ENCODE data around the gene TRDN.

Gene TRDN

DNA sequence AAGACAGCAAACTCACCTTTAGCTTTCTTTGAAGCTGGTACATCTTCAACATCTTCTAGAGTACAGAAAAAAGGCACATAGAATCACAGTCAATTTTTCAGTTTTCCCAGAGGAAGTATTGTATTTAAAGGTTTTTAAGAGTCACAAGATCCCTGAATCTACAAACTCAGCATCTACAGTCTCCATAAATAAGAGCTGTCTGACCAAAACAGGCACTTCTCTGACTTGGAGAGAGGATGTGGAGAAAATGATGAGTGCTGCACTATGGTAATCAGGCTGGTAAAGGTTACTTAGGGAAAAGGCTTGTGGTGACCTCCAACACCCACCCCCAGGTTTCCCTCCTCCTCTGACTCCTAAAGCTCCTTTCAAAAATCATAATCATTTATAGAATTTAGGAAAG is 412.7 kb downstream of the TRDN start:
- TF ChIP-seq, protein P1, sequence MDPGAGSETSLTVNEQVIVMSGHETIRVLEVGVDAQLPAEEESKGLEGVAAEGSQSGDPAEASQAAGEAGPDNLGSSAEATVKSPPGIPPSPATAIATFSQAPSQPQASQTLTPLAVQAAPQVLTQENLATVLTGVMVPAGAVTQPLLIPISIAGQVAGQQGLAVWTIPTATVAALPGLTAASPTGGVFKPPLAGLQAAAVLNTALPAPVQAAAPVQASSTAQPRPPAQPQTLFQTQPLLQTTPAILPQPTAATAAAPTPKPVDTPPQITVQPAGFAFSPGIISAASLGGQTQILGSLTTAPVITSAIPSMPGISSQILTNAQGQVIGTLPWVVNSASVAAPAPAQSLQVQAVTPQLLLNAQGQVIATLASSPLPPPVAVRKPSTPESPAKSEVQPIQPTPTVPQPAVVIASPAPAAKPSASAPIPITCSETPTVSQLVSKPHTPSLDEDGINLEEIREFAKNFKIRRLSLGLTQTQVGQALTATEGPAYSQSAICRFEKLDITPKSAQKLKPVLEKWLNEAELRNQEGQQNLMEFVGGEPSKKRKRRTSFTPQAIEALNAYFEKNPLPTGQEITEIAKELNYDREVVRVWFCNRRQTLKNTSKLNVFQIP (CRISPR knock-in tag; IDR thresholded peaks at IDR 0.05; ENCODE audit: borderline replicate concordance, low read depth) = no peak
- TF ChIP-seq ARNTL (CRISPR knock-in tag; IDR thresholded peaks at IDR 0.05; ENCODE audit: borderline replicate concordance, low read depth) (no peak), ZNF8 (CRISPR knock-in tag; IDR thresholded peaks at IDR 0.05) (no peak), TOX (CRISPR knock-in tag; IDR thresholded peaks at IDR 0.05; ENCODE audit: borderline replicate concordance) (no peak), GLIS3 (CRISPR knock-in tag; IDR thresholded peaks at IDR 0.05) (no peak), ZC3H10 (CRISPR knock-in tag; IDR thresholded peaks at IDR 0.05) (no peak), ISL1 (CRISPR knock-in tag; IDR thresholded peaks at IDR 0.05) (no peak), ZNF565 (CRISPR knock-in tag; conservative IDR thresholded peaks at IDR 0.05; ENCODE audit: low read depth) (no peak), ZFP3 (CRISPR knock-in tag; IDR thresholded peaks at IDR 0.05) (no peak)
- TF ChIP-seq, protein P2, sequence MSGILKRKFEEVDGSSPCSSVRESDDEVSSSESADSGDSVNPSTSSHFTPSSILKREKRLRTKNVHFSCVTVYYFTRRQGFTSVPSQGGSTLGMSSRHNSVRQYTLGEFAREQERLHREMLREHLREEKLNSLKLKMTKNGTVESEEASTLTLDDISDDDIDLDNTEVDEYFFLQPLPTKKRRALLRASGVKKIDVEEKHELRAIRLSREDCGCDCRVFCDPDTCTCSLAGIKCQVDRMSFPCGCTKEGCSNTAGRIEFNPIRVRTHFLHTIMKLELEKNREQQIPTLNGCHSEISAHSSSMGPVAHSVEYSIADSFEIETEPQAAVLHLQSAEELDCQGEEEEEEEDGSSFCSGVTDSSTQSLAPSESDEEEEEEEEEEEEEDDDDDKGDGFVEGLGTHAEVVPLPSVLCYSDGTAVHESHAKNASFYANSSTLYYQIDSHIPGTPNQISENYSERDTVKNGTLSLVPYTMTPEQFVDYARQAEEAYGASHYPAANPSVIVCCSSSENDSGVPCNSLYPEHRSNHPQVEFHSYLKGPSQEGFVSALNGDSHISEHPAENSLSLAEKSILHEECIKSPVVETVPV (CRISPR knock-in tag; IDR thresholded peaks at IDR 0.05) = no peak
- TF ChIP-seq, protein P3, sequence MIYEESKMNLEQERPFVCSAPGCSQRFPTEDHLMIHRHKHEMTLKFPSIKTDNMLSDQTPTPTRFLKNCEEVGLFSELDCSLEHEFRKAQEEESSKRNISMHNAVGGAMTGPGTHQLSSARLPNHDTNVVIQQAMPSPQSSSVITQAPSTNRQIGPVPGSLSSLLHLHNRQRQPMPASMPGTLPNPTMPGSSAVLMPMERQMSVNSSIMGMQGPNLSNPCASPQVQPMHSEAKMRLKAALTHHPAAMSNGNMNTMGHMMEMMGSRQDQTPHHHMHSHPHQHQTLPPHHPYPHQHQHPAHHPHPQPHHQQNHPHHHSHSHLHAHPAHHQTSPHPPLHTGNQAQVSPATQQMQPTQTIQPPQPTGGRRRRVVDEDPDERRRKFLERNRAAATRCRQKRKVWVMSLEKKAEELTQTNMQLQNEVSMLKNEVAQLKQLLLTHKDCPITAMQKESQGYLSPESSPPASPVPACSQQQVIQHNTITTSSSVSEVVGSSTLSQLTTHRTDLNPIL (CRISPR knock-in tag; IDR thresholded peaks at IDR 0.05; ENCODE audit: low read depth) = no peak

DNA sequence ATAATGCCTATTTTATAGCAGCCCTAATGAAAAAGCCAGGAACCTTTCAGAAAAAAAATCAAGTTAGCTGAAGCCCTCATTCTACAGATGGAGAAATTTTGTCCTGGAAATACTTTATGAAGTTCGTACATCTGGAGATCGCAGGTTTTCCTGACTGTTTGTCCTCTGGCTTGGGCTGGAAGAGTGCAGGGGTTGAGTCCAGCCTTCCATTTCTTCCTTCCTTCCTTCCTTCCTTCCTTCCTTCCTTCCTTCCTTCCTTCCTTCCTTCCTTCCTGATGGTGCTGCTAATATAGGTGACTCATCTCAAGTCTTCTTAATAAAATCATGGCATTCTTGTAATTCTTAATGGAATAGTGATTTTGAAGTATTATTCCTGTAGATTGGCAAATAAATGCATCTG is 413.3 kb downstream of the TRDN start:
- ATAC-seq = no peak
- TF ChIP-seq, protein P1 (CRISPR knock-in tag; IDR thresholded peaks at IDR 0.05; ENCODE audit: borderline replicate concordance, low read depth) = no peak
- no peak for TF ChIP-seq PPARA (CRISPR knock-in tag; IDR thresholded peaks at IDR 0.05; ENCODE audit: borderline replicate concordance)
- TF ChIP-seq TOX (CRISPR knock-in tag; IDR thresholded peaks at IDR 0.05; ENCODE audit: borderline replicate concordance) = no peak
- TF ChIP-seq ZNF70 (CRISPR knock-in tag; IDR thresholded peaks at IDR 0.05) = no peak
- TF ChIP-seq CSDC2 (CRISPR knock-in tag; IDR thresholded peaks at IDR 0.05) = no peak
- TF ChIP-seq ZFP3 (CRISPR knock-in tag; IDR thresholded peaks at IDR 0.05) = no peak
- TF ChIP-seq, protein P4, sequence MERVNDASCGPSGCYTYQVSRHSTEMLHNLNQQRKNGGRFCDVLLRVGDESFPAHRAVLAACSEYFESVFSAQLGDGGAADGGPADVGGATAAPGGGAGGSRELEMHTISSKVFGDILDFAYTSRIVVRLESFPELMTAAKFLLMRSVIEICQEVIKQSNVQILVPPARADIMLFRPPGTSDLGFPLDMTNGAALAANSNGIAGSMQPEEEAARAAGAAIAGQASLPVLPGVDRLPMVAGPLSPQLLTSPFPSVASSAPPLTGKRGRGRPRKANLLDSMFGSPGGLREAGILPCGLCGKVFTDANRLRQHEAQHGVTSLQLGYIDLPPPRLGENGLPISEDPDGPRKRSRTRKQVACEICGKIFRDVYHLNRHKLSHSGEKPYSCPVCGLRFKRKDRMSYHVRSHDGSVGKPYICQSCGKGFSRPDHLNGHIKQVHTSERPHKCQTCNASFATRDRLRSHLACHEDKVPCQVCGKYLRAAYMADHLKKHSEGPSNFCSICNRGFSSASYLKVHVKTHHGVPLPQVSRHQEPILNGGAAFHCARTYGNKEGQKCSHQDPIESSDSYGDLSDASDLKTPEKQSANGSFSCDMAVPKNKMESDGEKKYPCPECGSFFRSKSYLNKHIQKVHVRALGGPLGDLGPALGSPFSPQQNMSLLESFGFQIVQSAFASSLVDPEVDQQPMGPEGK (CRISPR knock-in tag; IDR thresholded peaks at IDR 0.05; ENCODE audit: borderline replicate concordance) = no peak
- TF ChIP-seq ISL1 (CRISPR knock-in tag; IDR thresholded peaks at IDR 0.05) = no peak
- no peak for TF ChIP-seq RARB (CRISPR knock-in tag; IDR thresholded peaks at IDR 0.05)
- TF ChIP-seq ZNF565 (CRISPR knock-in tag; conservative IDR thresholded peaks at IDR 0.05; ENCODE audit: low read depth) = no peak
- TF ChIP-seq BACH2 (CRISPR knock-in tag; IDR thresholded peaks at IDR 0.05; ENCODE audit: borderline replicate concordance) = no peak
- TF ChIP-seq, protein P5, sequence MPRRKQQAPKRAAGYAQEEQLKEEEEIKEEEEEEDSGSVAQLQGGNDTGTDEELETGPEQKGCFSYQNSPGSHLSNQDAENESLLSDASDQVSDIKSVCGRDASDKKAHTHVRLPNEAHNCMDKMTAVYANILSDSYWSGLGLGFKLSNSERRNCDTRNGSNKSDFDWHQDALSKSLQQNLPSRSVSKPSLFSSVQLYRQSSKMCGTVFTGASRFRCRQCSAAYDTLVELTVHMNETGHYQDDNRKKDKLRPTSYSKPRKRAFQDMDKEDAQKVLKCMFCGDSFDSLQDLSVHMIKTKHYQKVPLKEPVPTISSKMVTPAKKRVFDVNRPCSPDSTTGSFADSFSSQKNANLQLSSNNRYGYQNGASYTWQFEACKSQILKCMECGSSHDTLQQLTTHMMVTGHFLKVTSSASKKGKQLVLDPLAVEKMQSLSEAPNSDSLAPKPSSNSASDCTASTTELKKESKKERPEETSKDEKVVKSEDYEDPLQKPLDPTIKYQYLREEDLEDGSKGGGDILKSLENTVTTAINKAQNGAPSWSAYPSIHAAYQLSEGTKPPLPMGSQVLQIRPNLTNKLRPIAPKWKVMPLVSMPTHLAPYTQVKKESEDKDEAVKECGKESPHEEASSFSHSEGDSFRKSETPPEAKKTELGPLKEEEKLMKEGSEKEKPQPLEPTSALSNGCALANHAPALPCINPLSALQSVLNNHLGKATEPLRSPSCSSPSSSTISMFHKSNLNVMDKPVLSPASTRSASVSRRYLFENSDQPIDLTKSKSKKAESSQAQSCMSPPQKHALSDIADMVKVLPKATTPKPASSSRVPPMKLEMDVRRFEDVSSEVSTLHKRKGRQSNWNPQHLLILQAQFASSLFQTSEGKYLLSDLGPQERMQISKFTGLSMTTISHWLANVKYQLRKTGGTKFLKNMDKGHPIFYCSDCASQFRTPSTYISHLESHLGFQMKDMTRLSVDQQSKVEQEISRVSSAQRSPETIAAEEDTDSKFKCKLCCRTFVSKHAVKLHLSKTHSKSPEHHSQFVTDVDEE (CRISPR knock-in tag; IDR thresholded peaks at IDR 0.05) = no peak
- TF ChIP-seq, protein P2 (CRISPR knock-in tag; IDR thresholded peaks at IDR 0.05) = no peak
- TF ChIP-seq, protein P3 (CRISPR knock-in tag; IDR thresholded peaks at IDR 0.05; ENCODE audit: low read depth) = no peak
- no peak for TF ChIP-seq ZFP30 (CRISPR knock-in tag; IDR thresholded peaks at IDR 0.05)
- TF ChIP-seq ARNTL (CRISPR knock-in tag; IDR thresholded peaks at IDR 0.05; ENCODE audit: borderline replicate concordance, low read depth) = no peak

More for the DNA sequence above, 412.7 kb downstream of the TRDN start:
- ATAC-seq = no peak

All from SK-N-SH treated with all-trans-retinoic acid at 6 μM for 48 hours (cell line).